HL-60 (cell line): ENCODE results near the gene DEF6.
A peak's percentile ranks its signal among the peaks of the same experiment; 100 is the strongest.

Source experiments
- DNase-seq, 2 experiments: peaks; one replicate each; pipeline ENCODE4 v3.0.0-alpha.2; 2010 to 2020; ENCODE audit warnings: low read depth in 1 of 2, low spot score in 1 of 2
- H3K27ac ChIP-seq: fragments of 250-450 bp; sonication (Bioruptor Pico); replicated peaks from 2 replicates; pipeline ENCODE4 v1.5.1; 2020; ENCODE audit warnings: mild to moderate bottlenecking, moderate library complexity
- H3K27me3 ChIP-seq: fragments of 250-450 bp; sonication (Bioruptor Pico); 2 replicates; pipeline ENCODE4 v1.5.1; 2021; ENCODE audit warnings: mild to moderate bottlenecking, moderate library complexity; ENCODE audit not compliant: insufficient read depth, poor library complexity, severe bottlenecking
- H3K4me3 ChIP-seq: replicated peaks from 2 replicates; pipeline ENCODE4 v1.5.1; 2011; ENCODE audit warnings: mild to moderate bottlenecking, control low read depth, low read length; ENCODE audit not compliant: insufficient read depth
- CTCF ChIP-seq: IDR thresholded peaks from one replicate; pipeline ENCODE4 v1.5.1; 2011; ENCODE audit warnings: low read length, control low read depth, inconsistent platforms; ENCODE audit not compliant: insufficient read depth
- GABPA ChIP-seq: IDR thresholded peaks from 2 replicates; pipeline ENCODE4 v1.6.1; 2012; ENCODE audit warnings: low read depth
- POLR2AphosphoS5 ChIP-seq: IDR thresholded peaks from 2 replicates; pipeline ENCODE4 v1.6.1; 2012; ENCODE audit warnings: low read depth
- REST ChIP-seq: IDR thresholded peaks from 2 replicates; pipeline ENCODE4 v1.6.1; 2012; ENCODE audit warnings: low read depth; ENCODE audit not compliant: insufficient replicate concordance
- SPI1 ChIP-seq: IDR thresholded peaks from 2 replicates; pipeline ENCODE4 v1.6.1; 2012; ENCODE audit warnings: low read depth, mild to moderate bottlenecking, borderline replicate concordance

Gene DEF6

GRCh38 chr6:35295521-35296315, 1.9 kb upstream of the DEF6 start:
- no peak for DNase-seq
- Histone ChIP-seq H3K4me3 (no peak overlapping the region), H3K27ac (no peak overlapping the region), H3K27me3 (no peaks in the 10 kb centered on the region)
- TF ChIP-seq POLR2AphosphoS5 (no peak), CTCF (no peak)

GRCh38 chr6:35296931-35297600, 552 bp upstream of the DEF6 start:
- H3K27ac ChIP-seq, result peak overlapping the region; percentile 94
- H3K27me3 ChIP-seq, result no peaks in the 10 kb centered on the region
- TF ChIP-seq GABPA (no peak), SPI1 (no peak), REST (no peak), CTCF (no peak), POLR2AphosphoS5 (no peak)
- no peak for DNase-seq
- no peak overlapping the region for H3K4me3 ChIP-seq

- peak overlapping the region; percentile 69 for H3K4me3 ChIP-seq
- H3K27me3 ChIP-seq, result no peaks in the 10 kb centered on the region
- DNase-seq, result peak in 1 of 2 experiments; percentile 44
- TF ChIP-seq POLR2AphosphoS5, result no peak
- H3K27ac ChIP-seq, result peak overlapping the region; percentile 94
These were observed 1.1 kb downstream of the DEF6 start for GRCh38 chr6:35298625-35299140.

- TF ChIP-seq SPI1 (peak; percentile 92), POLR2AphosphoS5 (no peak; the same call in 1 of the 2 replicates)
- Histone ChIP-seq H3K27ac (peak overlapping the region; percentile 94), H3K4me3 (peak overlapping the region; percentile 69), H3K27me3 (no peaks in the 10 kb centered on the region)
- peak; percentile 58 to 92 for DNase-seq
These were observed 2.1 kb downstream of the DEF6 start for GRCh38 chr6:35299674-35300073.

GRCh38 chr6:35300848-35301247, 3.2 kb downstream of the DEF6 start:
- H3K4me3 ChIP-seq, result no peak overlapping the region
- no peaks in the 10 kb centered on the region for H3K27me3 ChIP-seq
- DNase-seq, result peak in 1 of 2 experiments; percentile 79
- peak overlapping the region; percentile 94 for H3K27ac ChIP-seq
- peak; percentile 88 for TF ChIP-seq SPI1
- no peak for TF ChIP-seq POLR2AphosphoS5
- TF ChIP-seq GABPA, result no peak

- Histone ChIP-seq H3K27me3 (no peaks in the 10 kb centered on the region), H3K27ac (peak overlapping the region; percentile 34), H3K4me3 (no peak overlapping the region)
- DNase-seq, result peak; percentile 76 to 85
- TF ChIP-seq CTCF, result no peak
- TF ChIP-seq SPI1, result peak; percentile 55; the same call in 1 of the 2 replicates
- no peak; the same call in 1 of the 2 replicates for TF ChIP-seq POLR2AphosphoS5
- TF ChIP-seq REST, result no peak
- no peak for TF ChIP-seq GABPA
These were observed 5.1 kb downstream of the DEF6 start for GRCh38 chr6:35302604-35303241.
